ENCODE data around the gene CELF2.
"Not testable (repeated sequence)": the region's sequence is repeated elsewhere in the genome, so short reads cannot be mapped to it uniquely, and the experiment has no call there.

Gene CELF2

GRCh38 chr10:11177926-11178471 is 160.3 kb downstream of the CELF2 start:
- no peak for DNase-seq

- DNase-seq: no peak
Observed at GRCh38 chr10:11178606-11179515, 161.2 kb downstream of the CELF2 start.

GRCh38 chr10:11179516-11180105 is 161.9 kb downstream of the CELF2 start:
- no peak for DNase-seq

GRCh38 chr10:11180228-11180627 is 162.6 kb downstream of the CELF2 start:
- no peak for DNase-seq

- no peak for DNase-seq
Observed at GRCh38 chr10:11181978-11182377, 164.3 kb downstream of the CELF2 start.

- no peak for DNase-seq
Observed at GRCh38 chr10:11183015-11183414, 165.3 kb downstream of the CELF2 start.

GRCh38 chr10:11184093-11184492 is 166.4 kb downstream of the CELF2 start:
- DNase-seq: no peak

- DNase-seq: not testable (repeated sequence)
Observed at GRCh38 chr10:11185128-11185665, 167.5 kb downstream of the CELF2 start.

GRCh38 chr10:11186374-11186773 is 168.7 kb downstream of the CELF2 start:
- DNase-seq: no peak

- no peak for DNase-seq
Observed at GRCh38 chr10:11189582-11190376, 172.1 kb downstream of the CELF2 start.

- DNase-seq: no peak
Observed at GRCh38 chr10:11191190-11191589, 173.5 kb downstream of the CELF2 start.

GRCh38 chr10:11191678-11192077 is 174.0 kb downstream of the CELF2 start:
- no peak for DNase-seq

- no peak for DNase-seq
Observed at GRCh38 chr10:11192304-11193000, 174.8 kb downstream of the CELF2 start.

GRCh38 chr10:11193001-11193551 is 175.4 kb downstream of the CELF2 start:
- DNase-seq: no peak

GRCh38 chr10:11194859-11195586 is 177.4 kb downstream of the CELF2 start:
- DNase-seq: no peak

- DNase-seq: no peak
Observed at GRCh38 chr10:11195623-11196022, 178.0 kb downstream of the CELF2 start.

- no peak for DNase-seq
Observed at GRCh38 chr10:11197266-11197712, 179.6 kb downstream of the CELF2 start.

GRCh38 chr10:11197878-11198277 is 180.2 kb downstream of the CELF2 start:
- no peak for DNase-seq

GRCh38 chr10:11201911-11202310 is 184.2 kb downstream of the CELF2 start:
- no peak for DNase-seq

GRCh38 chr10:11204351-11204942 is 186.8 kb downstream of the CELF2 start:
- DNase-seq: no peak

Measured in NCI-H2029 (cell line).